ENCODE results near the gene CXCL8.
A peak's percentile ranks its signal among the peaks of the same experiment; 100 is the strongest.
"Not testable (repeated sequence)": the region's sequence is repeated elsewhere in the genome, so short reads cannot be mapped to it uniquely, and the experiment has no call there.

The CXCL8 gene

DNA sequence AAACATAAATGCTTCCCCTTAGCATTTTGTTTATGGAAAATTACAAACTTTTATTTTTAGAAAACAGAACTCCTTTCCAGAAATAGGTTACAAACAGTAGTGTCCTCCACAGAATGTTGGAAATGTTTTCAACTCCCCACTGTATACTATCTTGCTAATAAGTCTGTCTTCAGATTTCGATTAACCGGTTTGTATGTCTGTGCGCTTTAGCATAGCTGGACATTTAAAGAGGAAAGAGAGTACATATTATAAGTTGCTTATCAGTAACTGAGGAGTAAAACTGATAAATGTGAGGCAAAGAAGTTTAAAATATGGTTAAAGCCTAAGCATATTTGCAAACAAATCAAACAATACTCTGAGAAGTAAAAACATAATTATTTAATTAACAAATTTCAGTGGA lies 3.4 kb downstream of the CXCL8 start:
- DNase-seq, result no peak

GRCh38 chr4:73744203-73744602 lies 3.8 kb downstream of the CXCL8 start:
- DNase-seq, result no peak

- DNase-seq, result no peak
Observed at GRCh38 chr4:73750730-73751129, 10.4 kb downstream of the CXCL8 start.

DNA sequence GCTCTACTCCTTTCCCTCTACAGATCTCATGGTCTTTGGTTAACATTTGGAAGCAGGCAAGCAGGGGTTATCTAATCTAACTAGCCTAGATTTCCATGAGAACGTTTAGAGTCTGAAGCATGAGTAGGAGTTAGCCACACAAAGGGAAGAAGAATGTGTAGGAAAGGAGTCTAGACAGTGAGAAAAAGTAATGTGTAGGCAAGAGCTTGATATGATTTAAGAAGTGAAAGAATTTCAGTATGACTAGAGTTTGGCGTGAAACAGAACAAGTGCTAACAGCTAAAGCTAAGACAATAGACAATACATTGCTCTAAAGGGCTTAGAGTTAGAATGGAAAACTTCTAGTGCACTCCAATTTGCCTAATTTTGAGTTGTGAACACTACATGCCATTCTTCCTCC lies 10.8 kb downstream of the CXCL8 start:
- no peak for DNase-seq

DNA sequence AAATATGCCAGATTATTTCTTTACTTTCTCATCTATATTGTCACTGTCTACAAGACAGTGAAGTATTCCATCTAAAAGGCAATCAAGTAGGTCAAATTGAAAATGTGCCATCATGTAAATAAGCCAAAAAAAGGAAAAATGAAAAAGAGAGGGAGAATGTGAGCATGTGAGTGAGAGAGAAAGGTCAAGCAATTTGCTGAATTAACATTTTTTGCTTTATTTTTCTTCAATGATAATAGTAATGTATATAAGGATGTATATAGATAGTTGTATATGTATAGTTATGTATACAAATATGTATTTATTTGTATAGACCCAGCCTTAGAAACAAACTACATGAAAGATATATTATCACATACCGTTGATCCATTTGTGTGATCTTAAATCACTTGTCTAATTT lies 11.5 kb downstream of the CXCL8 start:
- DNase-seq, result no peak

- no peak for DNase-seq
Observed at GRCh38 chr4:73752424-73752823, 12.1 kb downstream of the CXCL8 start.

DNA sequence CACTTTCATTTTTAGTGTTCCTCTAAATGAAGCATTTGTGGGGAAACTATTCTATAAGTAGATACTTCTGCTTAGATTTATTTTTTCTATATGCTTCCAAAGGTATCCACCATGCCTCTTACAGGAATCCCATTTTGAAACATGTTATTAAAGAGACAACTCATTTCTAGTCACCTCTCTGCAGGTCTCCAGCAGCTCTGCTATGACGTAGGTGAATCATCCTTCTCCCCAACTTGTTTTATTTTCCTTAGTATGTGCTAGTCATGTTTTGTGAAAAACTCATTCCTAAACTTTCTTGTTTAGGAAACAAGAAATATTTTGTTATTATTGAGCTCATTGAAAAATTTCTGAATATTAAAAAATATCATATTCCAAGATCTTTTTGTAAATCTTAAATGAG lies 12.8 kb downstream of the CXCL8 start:
- no peak for DNase-seq

- DNase-seq, result no peak
Observed at GRCh38 chr4:73754934-73755333, 14.6 kb downstream of the CXCL8 start.

DNA sequence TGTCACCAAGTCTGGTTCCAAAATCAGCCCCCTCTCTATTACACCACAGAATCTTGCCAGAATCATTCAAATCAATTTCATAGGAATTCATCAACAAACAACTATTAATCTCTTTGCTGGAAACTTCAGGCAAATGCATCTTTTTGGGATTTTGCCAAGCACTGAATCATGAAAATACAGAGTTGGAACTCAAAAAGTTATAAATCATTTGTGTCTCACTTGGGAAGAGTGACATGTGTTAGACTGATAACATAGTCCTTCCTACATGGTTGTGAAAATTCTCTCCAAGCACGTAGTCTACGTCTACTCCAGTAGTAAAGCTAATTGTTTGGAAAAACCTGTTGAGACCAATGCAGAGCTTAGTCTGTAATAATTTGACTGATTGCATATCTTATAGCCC lies 19.0 kb downstream of the CXCL8 start:
- no peak for DNase-seq

GRCh38 chr4:73761856-73762255 lies 21.5 kb downstream of the CXCL8 start:
- DNase-seq, result no peak

DNA sequence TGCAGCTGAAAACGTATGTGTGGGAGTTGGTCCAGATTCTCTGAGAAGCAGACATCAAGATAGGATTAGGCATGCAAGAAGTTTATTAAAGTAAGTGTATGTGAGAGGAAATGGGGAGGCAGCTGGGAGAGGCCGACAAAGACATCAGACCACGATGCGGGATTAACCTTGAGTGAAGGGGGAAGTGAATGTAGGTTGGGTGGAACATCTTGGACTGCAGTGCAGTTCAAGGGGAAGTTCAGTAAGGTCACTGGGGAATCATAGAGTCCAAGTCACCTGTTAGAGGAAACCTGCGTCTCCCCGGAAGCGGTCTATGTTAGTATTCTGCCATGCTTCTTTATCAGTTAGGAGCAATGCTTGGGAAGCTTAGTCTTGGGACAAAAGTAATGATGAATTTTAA lies 22.0 kb downstream of the CXCL8 start:
- DNase-seq, result no peak

GRCh38 chr4:73763877-73764276 lies 23.5 kb downstream of the CXCL8 start:
- no peak for DNase-seq

DNA sequence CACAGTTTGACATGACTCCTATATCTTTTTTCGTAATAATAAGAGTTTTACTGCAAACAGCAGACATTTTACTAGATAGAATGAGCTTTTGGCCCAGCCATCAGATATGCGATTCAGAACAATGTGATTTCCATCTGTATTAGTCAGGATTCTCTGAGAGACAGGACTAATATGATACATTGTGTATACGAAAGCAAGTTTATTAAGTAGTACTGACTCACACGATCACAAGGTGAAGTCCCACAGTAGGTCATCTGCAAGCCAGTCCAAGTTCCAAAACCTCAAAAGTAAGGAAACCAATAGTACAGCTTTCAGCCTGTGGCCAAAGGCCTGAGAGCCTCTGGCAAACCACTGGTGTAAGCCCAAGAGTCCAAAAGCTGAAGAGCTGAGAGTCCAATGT lies 24.1 kb downstream of the CXCL8 start:
- no peak for DNase-seq

DNA sequence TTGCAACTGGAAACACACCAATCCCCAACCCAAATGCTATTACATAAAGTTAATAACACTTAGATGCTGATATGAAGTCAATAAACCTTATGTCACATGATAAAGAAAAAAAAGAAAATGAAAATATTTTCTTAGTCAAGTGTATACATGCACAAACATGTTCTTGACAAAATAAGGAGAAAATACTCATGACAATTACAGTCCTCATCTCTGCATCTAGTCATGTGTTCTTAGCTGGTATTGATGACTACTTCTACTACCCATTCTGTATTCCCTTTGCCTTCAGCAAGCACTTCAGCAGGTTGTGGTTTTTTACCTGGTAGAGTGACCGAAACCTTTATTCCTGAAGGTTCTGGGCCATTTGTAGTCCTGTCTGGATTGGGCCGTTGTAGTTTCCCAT lies 24.9 kb downstream of the CXCL8 start:
- no peak for DNase-seq

GRCh38 chr4:73770917-73771316 lies 30.5 kb downstream of the CXCL8 start:
- DNase-seq, result peak; percentile 39

DNA sequence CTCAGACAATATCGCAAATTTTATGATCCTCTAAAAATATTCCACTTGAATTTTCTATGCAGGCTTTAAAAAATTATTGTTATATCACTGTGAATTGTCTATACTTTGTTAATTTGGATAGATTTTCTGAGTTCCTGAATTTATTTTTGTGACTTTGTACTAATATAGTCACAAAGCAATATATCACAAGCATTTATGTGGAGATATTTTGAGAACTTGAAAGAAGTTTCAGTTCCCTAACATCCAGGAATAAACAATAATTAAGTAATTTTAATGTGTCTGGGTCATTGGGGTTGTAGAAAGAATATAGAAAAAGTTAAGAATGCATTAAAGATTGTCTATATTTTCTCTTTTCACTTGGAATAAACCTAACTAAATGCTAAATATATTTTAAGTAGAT lies 32.0 kb downstream of the CXCL8 start:
- DNase-seq, result no peak

- not testable (repeated sequence) for DNase-seq
Observed at GRCh38 chr4:73774406-73774805, 34.0 kb downstream of the CXCL8 start.

GRCh38 chr4:73776321-73776729 lies 36.0 kb downstream of the CXCL8 start:
- DNase-seq, result peak; percentile 11

GRCh38 chr4:73777612-73778011 lies 37.2 kb downstream of the CXCL8 start:
- DNase-seq, result no peak

DNA sequence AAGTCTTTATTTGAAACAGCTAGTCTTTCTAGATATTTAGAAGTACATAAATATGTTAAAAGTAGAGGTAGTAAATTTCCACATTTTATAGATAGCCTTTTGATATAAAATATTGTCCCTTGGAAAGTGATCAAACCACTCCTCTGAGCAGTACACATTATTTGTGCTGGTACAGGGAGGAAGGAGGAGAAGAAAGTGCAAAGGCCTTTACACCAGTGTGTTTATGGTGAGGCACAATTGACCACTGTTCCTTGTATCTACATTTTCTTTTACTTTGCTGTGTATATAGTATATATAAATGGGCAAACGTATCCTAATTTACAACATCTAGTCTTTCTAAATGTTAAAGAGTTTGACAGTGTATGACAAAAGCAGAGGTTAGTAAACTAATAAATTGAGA lies 39.9 kb downstream of the CXCL8 start:
- DNase-seq, result no peak

GRCh38 chr4:73780834-73781233 lies 40.5 kb downstream of the CXCL8 start:
- DNase-seq, result no peak

DNA sequence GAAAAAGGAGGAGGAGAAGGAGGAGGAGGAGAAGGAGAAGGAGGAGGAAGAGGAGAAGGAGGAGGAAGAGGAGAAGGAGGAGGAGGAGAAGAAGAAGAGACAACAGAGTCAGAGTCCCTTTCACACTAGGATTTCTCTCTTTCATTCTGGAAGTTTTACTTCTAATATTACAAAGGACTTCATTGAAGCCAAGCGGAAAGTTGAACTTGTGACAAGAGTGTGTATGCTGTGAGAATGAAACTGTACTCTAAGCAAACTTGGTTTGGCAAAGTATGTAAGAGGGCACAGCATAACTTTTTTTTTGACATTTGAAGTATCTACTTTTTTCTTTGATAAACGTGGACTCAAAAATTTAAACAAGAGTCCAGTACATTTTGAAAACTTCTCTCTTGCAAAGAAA lies 48.0 kb downstream of the CXCL8 start:
- DNase-seq, result no peak

Measured in NCI-H1105 (cell line).